ENCODE results near the gene BRD9. TPM values are rescaled to one million over a fixed set of nuclear protein-coding genes. Genes with fewer than 3 reads are reported as not detected.

BRD9 gene
- total RNA-seq, 2 experiments from 2014 or later: 46.6 to 51.7 TPM

DNA sequence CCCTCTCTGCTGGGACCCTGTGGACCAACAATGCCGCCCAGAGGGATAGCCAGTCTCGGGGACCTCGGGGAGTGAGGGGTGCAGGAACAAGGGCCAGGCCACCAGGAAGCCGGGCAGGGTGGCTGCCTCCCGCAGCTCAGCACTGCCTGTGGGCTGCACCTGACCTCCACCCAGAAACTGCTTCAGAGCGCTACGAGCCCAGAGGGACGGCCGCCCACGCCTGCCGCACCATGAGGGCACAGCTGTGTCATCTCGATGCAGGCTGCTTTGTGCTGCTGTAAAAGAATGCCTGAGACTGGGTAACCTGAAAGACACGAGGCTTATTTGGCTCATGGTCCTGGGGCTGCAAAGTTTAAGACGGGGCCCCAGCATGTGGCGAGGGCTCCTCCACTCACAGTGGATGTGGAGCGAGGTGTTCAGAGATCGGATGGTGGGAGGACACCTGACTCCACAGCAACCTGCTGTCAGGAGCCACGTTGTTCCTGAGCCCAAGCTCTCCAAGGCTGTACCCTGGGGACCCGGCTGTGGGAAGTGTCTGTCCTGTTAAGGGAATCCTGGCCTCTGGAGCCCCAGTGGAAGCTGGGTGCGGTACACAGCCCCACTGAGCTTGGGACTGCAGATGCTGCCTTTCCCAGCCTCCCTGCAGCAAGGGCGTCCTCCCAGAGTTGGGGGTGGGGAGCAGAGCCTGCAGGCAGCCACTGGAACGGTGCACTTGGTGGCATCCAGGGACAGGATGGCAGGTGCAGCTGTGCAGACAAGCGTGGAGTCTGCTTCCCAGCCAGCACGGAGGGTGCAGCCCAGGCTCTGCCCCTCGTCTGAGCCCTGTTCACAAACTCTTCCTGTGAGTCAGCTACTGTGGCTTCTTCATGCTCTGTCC lies 30.0 kb downstream of the BRD9 start:
- ChIA-PET CTCF (no interaction called here), POLR2A (interaction anchor here (0.6 to 3.0 kb wide), 2 partner anchors 14 to 31 kb away, joined by 3 to 9 read pairs; no protein-coding TSS in a partner anchor)
- no peaks in the 10 kb centered on the region for H3K4me1 Mint-ChIP-seq (ENCODE audit: low read depth)
- no peak overlapping the region for H3K27ac Mint-ChIP-seq
- DNase-seq: no peak
- TF ChIP-seq, protein P1, sequence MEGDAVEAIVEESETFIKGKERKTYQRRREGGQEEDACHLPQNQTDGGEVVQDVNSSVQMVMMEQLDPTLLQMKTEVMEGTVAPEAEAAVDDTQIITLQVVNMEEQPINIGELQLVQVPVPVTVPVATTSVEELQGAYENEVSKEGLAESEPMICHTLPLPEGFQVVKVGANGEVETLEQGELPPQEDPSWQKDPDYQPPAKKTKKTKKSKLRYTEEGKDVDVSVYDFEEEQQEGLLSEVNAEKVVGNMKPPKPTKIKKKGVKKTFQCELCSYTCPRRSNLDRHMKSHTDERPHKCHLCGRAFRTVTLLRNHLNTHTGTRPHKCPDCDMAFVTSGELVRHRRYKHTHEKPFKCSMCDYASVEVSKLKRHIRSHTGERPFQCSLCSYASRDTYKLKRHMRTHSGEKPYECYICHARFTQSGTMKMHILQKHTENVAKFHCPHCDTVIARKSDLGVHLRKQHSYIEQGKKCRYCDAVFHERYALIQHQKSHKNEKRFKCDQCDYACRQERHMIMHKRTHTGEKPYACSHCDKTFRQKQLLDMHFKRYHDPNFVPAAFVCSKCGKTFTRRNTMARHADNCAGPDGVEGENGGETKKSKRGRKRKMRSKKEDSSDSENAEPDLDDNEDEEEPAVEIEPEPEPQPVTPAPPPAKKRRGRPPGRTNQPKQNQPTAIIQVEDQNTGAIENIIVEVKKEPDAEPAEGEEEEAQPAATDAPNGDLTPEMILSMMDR (IDR thresholded peaks at IDR 0.05): no peak
- H3K27me3 Mint-ChIP-seq: no peaks in the 10 kb centered on the region
- no peak overlapping the region for H3K4me3 Mint-ChIP-seq
- no peaks in the 10 kb centered on the region for H3K9me3 Mint-ChIP-seq
- H3K36me3 Mint-ChIP-seq (ENCODE audit: low read depth): peaks cover 16% of the 10 kb centered on the region
- intact Hi-C loops (cut with micrococcal nuclease): no loop called here
- no peak for ATAC-seq

DNA sequence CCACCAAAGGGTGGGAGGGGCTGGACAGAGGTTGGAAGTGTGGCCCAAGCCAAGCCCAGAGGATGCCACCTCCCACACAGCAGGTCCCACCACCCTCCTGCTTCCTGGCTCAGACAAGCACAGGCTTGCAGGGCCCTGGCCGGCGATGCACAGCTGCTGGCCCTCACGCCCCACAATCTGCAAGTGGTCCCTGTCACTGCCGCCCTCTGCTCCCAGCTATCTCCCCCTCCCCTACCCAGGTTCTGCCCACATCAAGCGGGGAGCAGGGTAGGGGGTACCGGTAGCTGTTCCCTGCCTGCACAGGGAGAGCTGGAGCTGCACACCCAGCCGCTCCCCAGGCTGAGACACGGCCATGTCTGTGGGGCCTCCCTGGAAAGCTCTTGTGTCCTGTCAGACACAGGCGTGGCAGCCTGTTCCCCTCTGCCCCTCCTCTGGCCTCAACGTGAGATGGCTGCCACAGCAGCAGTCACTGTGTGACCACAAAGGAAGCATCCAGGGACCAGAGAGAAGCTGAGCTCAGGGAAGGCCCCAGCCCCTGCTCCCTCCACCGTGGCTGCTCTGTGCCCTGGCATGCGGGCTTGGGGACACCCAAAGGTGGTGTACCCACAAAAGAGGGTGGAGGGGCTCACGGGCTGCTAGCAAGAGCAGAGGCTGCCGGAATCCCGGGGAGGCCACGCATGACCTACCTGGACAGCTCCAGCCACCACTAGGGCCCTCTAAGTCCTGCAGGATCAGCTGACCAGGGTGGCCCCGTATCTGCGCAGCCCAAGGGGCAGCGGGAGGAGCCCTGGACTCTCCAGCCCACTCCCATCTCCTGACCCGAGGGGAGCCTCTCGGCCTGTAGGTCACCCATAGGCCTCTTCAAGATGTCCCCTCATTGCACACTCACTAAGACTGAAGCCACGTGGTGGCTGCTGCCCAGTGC lies 30.9 kb downstream of the BRD9 start:
- Mint-ChIP-seq H3K9me3 (no peaks in the 10 kb centered on the region), H3K27me3 (no peaks in the 10 kb centered on the region), H3K4me1 (ENCODE audit: low read depth) (no peaks in the 10 kb centered on the region), H3K27ac (no peak overlapping the region), H3K4me3 (no peak overlapping the region), H3K36me3 (ENCODE audit: low read depth) (peaks cover 14% of the 10 kb centered on the region)
- intact Hi-C loops (cut with micrococcal nuclease): no loop called here
- TF ChIP-seq, protein P1 (IDR thresholded peaks at IDR 0.05): no peak
- CTCF ChIA-PET: interaction anchor here (0.6 kb wide), 1 partner anchor 214 kb away, joined by 3 read pairs; no protein-coding TSS in a partner anchor
- ATAC-seq: no peak
- no peak for DNase-seq
- POLR2A ChIA-PET: no interaction called here

DNA sequence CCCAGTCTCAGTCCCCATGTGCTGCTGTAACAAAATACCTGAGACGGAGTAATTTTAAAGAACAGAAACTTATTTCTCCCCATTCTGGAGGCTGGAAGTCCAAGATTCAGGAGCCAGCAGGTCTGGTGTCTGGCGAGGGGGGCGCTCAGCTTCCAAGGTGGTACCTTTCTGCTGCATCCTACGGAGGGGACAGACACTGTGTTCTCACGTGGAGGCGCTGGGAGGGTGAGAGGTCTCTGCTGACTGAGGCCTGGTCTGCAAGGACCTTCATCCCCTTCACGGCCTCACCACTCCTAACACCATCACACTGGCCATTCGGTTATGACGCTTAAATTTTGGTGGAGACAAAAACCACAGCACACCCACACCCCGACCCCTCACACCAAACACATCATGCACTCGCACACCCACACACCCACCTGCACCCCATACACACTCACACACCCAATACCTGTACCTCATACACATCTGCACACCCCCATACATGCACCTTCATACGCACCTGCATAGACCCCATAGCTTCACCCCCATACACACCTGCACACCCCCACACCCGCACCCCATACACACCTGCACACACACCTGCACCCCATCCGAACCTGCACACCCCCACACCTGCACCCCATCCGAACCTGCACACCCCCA lies 32.0 kb downstream of the BRD9 start:
- no peak overlapping the region for H3K27ac Mint-ChIP-seq
- ATAC-seq (no peak), DNase-seq (no peak)
- CTCF ChIA-PET: no interaction called here
- H3K4me1 Mint-ChIP-seq (ENCODE audit: low read depth): no peaks in the 10 kb centered on the region
- POLR2A ChIA-PET: interaction anchor here (0.9 kb wide), 1 partner anchor 9 kb away, joined by 3 read pairs; no protein-coding TSS in a partner anchor
- H3K27me3 Mint-ChIP-seq: no peaks in the 10 kb centered on the region
- no peaks in the 10 kb centered on the region for H3K9me3 Mint-ChIP-seq
- TF ChIP-seq, protein P1 (IDR thresholded peaks at IDR 0.05): no peak
- no peak overlapping the region for H3K4me3 Mint-ChIP-seq
- peaks cover 9% of the 10 kb centered on the region for H3K36me3 Mint-ChIP-seq (ENCODE audit: low read depth)
- intact Hi-C loops (cut with micrococcal nuclease): no loop called here

DNA sequence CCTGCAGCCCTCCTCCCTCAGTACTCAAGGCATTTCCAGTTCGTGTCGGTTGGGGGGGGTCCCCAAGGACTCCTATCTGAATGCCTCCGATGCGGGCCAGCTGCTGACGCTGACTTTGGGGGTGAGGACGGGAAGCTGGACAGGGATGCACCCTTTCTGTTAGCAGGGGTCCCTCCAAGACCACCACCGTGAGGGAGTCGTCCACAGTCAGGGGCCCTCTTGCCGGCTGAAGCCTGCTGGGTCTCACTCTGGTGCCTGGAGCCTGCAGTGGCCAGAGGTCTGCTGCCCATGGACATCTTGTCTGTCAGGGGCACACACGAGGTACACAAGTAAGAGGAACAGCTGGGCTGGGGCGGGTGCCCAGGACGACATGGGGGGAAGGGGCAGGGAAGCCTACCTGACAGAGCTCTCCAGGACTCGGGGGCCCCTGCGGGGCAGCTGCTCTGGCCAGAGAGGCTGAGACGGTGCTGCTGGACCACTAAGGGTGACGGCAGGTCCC lies 32.8 kb downstream of the BRD9 start:
- no peak overlapping the region for H3K4me3 Mint-ChIP-seq
- H3K36me3 Mint-ChIP-seq (ENCODE audit: low read depth): peaks cover 7% of the 10 kb centered on the region
- ChIA-PET POLR2A (interaction anchor here (0.9 kb wide), 1 partner anchor 10 kb away, joined by 3 read pairs; no protein-coding TSS in a partner anchor), CTCF (no interaction called here)
- no peak overlapping the region for H3K27ac Mint-ChIP-seq
- H3K27me3 Mint-ChIP-seq: no peaks in the 10 kb centered on the region
- DNase-seq (no peak), ATAC-seq (no peak)
- intact Hi-C loops (cut with micrococcal nuclease): no loop called here
- H3K4me1 Mint-ChIP-seq (ENCODE audit: low read depth): no peaks in the 10 kb centered on the region
- H3K9me3 Mint-ChIP-seq: no peaks in the 10 kb centered on the region
- TF ChIP-seq, protein P1 (IDR thresholded peaks at IDR 0.05): no peak

All from activated CD8-positive, alpha-beta T cell treated with anti-CD3 and anti-CD28 coated beads for 36 hours (primary cell).